Spleen (tissue), 11 donors: ENCODE measurements around the gene JAKMIP1. TPM values are rescaled to one million over a fixed set of nuclear protein-coding genes. Genes with fewer than 3 reads are reported as not detected.
"Not testable (repeated sequence)": the region's sequence is repeated elsewhere in the genome, so short reads cannot be mapped to it uniquely, and the experiment has no call there.

Experiments used
- DNase-seq: peaks from one replicate; pipeline ENCODE4 v3.0.0-alpha.2; 2020
- H3K27ac ChIP-seq, 8 donors: fragments of 200-600 bp; sonication (generic) in 7 of 8; 1 replicate in 4 of 8; 2 replicates in 4 of 8; pipeline versions ENCODE4 v1.5.0 to v1.8.0; 2016 to 2021; ENCODE audit warnings: inconsistent platforms in 4 of 8, mild to moderate bottlenecking in 4 of 8, moderate library complexity in 1 of 8
- H3K27me3 ChIP-seq, 7 donors: fragments of 200-600 bp; sonication (generic) in 6 of 7; replicated peaks in 1 of 7; 1 replicate in 4 of 7; 2 replicates in 3 of 7; pipeline versions ENCODE4 v1.5.0 to v1.8.0; 2016 to 2021; ENCODE audit warnings: inconsistent platforms in 3 of 7, mild to moderate bottlenecking in 1 of 7
- H3K36me3 ChIP-seq, 6 donors: fragments of 200-600 bp; sonication (generic) in 5 of 6; 1 replicate in 4 of 6; 2 replicates in 2 of 6; pipeline versions ENCODE4 v1.5.0 to v1.8.0; 2016 to 2021; ENCODE audit warnings: inconsistent platforms in 2 of 6
- H3K4me1 ChIP-seq, 6 donors: fragments of 200-600 bp; sonication (generic) in 5 of 6; 1 replicate in 3 of 6; 2 replicates in 3 of 6; pipeline versions ENCODE4 v1.5.0 to v1.8.0; 2016 to 2021; ENCODE audit warnings: inconsistent platforms in 3 of 6
- H3K4me3 ChIP-seq, 8 donors: fragments of 200-600 bp; sonication (generic) in 7 of 8; 1 replicate in 4 of 8; 2 replicates in 4 of 8; pipeline versions ENCODE4 v1.5.0 to v1.8.0; 2016 to 2021; ENCODE audit warnings: inconsistent platforms in 4 of 8, mild to moderate bottlenecking in 4 of 8, moderate library complexity in 2 of 8
- H3K9me3 ChIP-seq, 8 donors: fragments of 200-600 bp; sonication (generic) in 7 of 8; 1 replicate in 4 of 8; 2 replicates in 4 of 8; pipeline versions ENCODE4 v1.5.0 to v1.8.0; 2016 to 2021; ENCODE audit warnings: inconsistent platforms in 4 of 8
- POLR2A ChIP-seq, 3 donors: fragments of 450-650 bp; IDR thresholded peaks; one replicate each; pipeline ENCODE4 v1.5.1; 2017; ENCODE audit warnings: antibody characterized with exemption in 3 of 3, mild to moderate bottlenecking in 1 of 3
- POLR2AphosphoS5 ChIP-seq, 3 donors: sonication (generic); formaldehyde crosslinking; IDR thresholded peaks; one replicate each; pipeline ENCODE4 v1.5.1; 2017; ENCODE audit warnings: antibody characterized with exemption in 3 of 3
- WGBS, 5 donors: extraction: QIAGEN DNeasy Blood & Tissue Kit in 3 of 5; methylation state at CpG; one replicate each; pipeline versions ENCODE4 v1.1.5 to v1.1.7; 2013 to 2018; 5-methylcytosine and 5-hydroxymethylcytosine counted together
- intact Hi-C: fragments of 100-400 bp; cut with DNase I; formaldehyde crosslinking; loops from one replicate; pipeline ENCODE4 v1.15.0; 2023; ENCODE audit warnings: low total_unique reads
- polyA plus RNA-seq, 3 donors: library from polyadenylated mRNA; stranded (reverse); fragments of 200-250 nt; gene quantifications; one replicate each; pipeline ENCODE4 v1.2.1, GENCODE V29; 2013
- total RNA-seq, 7 donors: library from RNA; depleted of rRNA in 3 of 7; stranded (reverse); fragments of >200 nt in 3 of 7; fragmentation: NEBNext Ultra II Directional in 4 of 7; extraction: Animal tissue kit (Norgen Biotek cat#: 25700) in 4 of 7; gene quantifications; one replicate each; pipeline versions ENCODE4 v1.1.0 to v1.2.1, GENCODE V29; 2016 to 2021
- TF ChIP-seq, protein P1 (sequence below), 11 experiments: fragments of 200-600 bp in 7 of 11; fragments of 450-650 bp in 4 of 11; sonication (generic) in 4 of 11; IDR thresholded peaks in 8 of 11; conservative IDR thresholded peaks in 3 of 11; 1 replicate in 7 of 11; 2 replicates in 4 of 11; pipeline versions ENCODE4 v1.4.0 to v1.8.0; 2016 to 2021; ENCODE audit warnings: antibody characterized with exemption in 11 of 11, inconsistent platforms in 4 of 11, mild to moderate bottlenecking in 1 of 11
- donor health status: healthy with polysubstance abuse.
- donor health status: DM: no; HTN: no; CAD: no; lungs with moderate emphysema.
- donor health status: DM: no; HTN: no; CAD: no.
- donor health status: Bipolar disorder and iron deficiency.
- donor health status: healthy.
- donor health status: DM: no; HTN: no; CAD: no.
- donor health status: DM: yes; HTN: yes; CAD: no.

JAKMIP1 gene
- total and polyA plus RNA-seq, 10 donors, result 0.37 to 8.7 (median 2.6) TPM

DNA sequence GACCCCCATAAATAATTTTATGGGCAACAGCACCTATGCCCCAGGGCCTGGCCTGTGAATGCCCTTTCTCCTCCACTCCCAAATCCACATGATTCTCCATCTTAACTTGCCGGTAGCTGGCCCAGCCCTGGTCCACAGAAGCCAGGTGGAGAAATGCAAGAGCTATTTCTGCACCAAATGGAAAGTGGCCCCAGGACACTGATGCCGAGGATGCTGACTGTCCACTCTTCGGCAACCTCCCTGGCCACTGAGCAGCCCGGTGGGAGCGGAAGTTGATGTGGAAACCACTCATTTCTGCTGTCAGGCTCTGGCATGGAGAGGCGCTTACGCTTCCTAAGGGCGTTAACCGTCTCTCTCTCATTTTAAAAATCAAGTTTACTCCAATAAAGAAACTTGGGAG, 58.8 kb downstream of the JAKMIP1 start:
- 75 to 90% (median 78%) methylated on average over 9 of the region's 9 CpGs for WGBS, 5 donors
- Histone ChIP-seq H3K4me1 (no peaks in the 10 kb centered on the region), H3K4me3 (no peak overlapping the region), H3K9me3 (peaks cover 0 to 26% (median 13%) of the 10 kb centered on the region in 8 donors), H3K27me3 (no peaks in the 10 kb centered on the region), H3K36me3 (no peaks in the 10 kb centered on the region), H3K27ac (no peak overlapping the region)
- TF ChIP-seq POLR2AphosphoS5 (IDR thresholded peaks at IDR 0.05), result no peak
- TF ChIP-seq, protein P1, sequence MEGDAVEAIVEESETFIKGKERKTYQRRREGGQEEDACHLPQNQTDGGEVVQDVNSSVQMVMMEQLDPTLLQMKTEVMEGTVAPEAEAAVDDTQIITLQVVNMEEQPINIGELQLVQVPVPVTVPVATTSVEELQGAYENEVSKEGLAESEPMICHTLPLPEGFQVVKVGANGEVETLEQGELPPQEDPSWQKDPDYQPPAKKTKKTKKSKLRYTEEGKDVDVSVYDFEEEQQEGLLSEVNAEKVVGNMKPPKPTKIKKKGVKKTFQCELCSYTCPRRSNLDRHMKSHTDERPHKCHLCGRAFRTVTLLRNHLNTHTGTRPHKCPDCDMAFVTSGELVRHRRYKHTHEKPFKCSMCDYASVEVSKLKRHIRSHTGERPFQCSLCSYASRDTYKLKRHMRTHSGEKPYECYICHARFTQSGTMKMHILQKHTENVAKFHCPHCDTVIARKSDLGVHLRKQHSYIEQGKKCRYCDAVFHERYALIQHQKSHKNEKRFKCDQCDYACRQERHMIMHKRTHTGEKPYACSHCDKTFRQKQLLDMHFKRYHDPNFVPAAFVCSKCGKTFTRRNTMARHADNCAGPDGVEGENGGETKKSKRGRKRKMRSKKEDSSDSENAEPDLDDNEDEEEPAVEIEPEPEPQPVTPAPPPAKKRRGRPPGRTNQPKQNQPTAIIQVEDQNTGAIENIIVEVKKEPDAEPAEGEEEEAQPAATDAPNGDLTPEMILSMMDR (IDR thresholded peaks at IDR 0.05 in 8 of 11, conservative IDR thresholded peaks at IDR 0.05 in 3 of 11), result no peak
- TF ChIP-seq POLR2A (IDR thresholded peaks at IDR 0.05), result no peak
- DNase-seq, result no peak
- intact Hi-C loops, result no loop called here

DNA sequence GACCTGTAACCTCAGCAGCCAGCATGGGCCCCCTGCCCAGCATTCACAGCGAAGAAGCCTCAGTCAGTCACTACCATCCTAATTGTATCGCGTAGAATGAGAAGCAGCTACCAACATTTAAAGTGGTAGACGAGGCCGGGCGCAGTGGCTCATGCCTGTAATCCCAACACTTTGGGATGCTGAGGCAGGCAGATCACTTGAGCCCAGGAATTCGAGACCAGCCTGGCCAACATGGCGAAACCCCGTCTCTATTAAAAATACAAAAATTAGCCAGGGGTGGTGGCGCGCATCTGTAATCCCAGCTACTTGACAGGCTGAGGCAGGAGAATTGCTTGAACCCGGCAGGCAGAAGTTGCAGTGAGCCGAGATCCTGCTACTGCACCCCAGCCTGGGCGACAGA, 59.3 kb downstream of the JAKMIP1 start:
- intact Hi-C loops, H3K36me3 ChIP-seq, H3K27ac ChIP-seq, H3K4me3 ChIP-seq, H3K4me1 ChIP-seq, DNase-seq, H3K27me3 ChIP-seq: not testable (repeated sequence)
- H3K9me3 ChIP-seq, result peaks cover 0 to 26% (median 13%) of the 10 kb centered on the region in 8 donors
- 90 to 95% (median 94%) methylated on average over 14 of the region's 14 CpGs for WGBS, 5 donors

DNA sequence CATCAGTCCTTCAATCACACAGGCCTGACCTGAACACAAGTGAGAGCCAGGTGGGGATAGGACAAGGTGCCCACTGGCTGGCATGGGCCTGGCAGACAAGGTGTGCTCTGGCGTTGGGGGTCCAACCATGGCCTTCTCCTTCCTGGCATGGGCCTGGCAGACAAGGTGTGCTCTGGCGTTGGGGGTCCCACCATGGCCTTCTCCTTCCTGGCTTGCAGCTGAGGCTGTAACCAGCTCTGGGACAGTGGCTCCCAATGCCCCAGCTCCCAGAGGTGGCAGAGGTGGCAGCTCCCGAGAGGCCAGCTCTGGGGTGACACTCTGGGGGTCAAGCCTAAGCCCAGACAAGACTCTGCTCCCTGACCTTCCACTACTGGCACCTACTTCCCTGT, 62.6 kb downstream of the JAKMIP1 start:
- 83 to 96% (median 85%) methylated on average over 3 of the region's 3 CpGs for WGBS, 5 donors
- intact Hi-C loops, result no loop called here

DNA sequence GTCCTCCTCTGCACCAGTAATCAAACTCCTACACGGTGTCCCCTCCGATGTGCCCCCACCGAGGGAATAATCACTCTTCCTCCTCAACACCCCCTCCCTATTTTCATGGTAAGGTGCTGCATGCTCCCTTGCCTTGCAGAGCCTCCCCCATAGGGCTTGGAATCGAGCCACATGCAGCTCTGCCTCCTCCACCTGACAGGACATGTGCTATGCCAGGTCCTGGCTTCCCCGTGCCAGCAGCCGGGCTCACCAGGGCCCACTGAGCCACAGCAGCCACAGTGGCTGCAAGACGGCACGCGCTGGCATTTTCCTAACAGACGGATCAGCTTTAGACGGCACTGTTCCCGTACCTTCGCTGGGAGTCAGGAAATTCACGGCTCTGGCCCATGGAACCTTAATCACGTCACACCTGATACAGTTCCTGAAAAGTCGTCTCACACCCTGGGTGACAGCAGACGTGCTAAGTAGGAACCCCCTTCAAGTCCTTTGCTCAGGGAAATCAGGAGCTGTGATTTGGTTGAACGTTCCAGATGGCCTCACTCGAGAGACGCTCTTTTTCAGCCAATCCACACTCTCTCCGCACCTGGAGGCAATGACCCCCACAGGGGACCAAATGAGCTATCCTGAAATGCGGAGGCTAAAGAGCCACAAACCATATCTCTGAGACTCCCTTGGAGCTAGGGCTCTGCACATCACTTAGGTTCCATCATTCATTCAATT, 63.2 kb downstream of the JAKMIP1 start:
- no peaks in the 10 kb centered on the region for H3K27me3 ChIP-seq
- H3K4me3 ChIP-seq, result no peak overlapping the region
- intact Hi-C loops, result no loop called here
- no peak overlapping the region for H3K27ac ChIP-seq
- H3K9me3 ChIP-seq, result no peaks in the 10 kb centered on the region
- WGBS, 5 donors, result 66 to 71% (median 68%) methylated on average over 19 to 22 of the region's 22 CpGs
- TF ChIP-seq, protein P1 (IDR thresholded peaks at IDR 0.05 in 8 of 11, conservative IDR thresholded peaks at IDR 0.05 in 3 of 11), result no peak
- TF ChIP-seq POLR2AphosphoS5 (IDR thresholded peaks at IDR 0.05) (no peak), POLR2A (IDR thresholded peaks at IDR 0.05) (no peak)
- no peaks in the 10 kb centered on the region for H3K36me3 ChIP-seq
- peak; percentile 56 for DNase-seq
- H3K4me1 ChIP-seq, result no peaks in the 10 kb centered on the region

More for the DNA sequence above, 62.6 kb downstream of the JAKMIP1 start:
- H3K4me1 ChIP-seq, result no peaks in the 10 kb centered on the region
- H3K27ac ChIP-seq, result no peak overlapping the region
- H3K9me3 ChIP-seq, result no peaks in the 10 kb centered on the region
- no peak overlapping the region for H3K4me3 ChIP-seq
- peak; percentile 64 for DNase-seq
- TF ChIP-seq, protein P1 (IDR thresholded peaks at IDR 0.05 in 8 of 11, conservative IDR thresholded peaks at IDR 0.05 in 3 of 11), result no peak
- TF ChIP-seq POLR2A (IDR thresholded peaks at IDR 0.05) (no peak), POLR2AphosphoS5 (IDR thresholded peaks at IDR 0.05) (no peak)
- no peaks in the 10 kb centered on the region for H3K36me3 ChIP-seq
- H3K27me3 ChIP-seq, result no peaks in the 10 kb centered on the region
